COR-L47 (cell line): ENCODE results near the gene DUSP15.
"Not testable (repeated sequence)": the region's sequence is repeated elsewhere in the genome, so short reads cannot be mapped to it uniquely, and the experiment has no call there.

ENCODE experiments used
- DNase-seq: peaks from one replicate; lab custom pipeline; 2025; lab: John Stamatoyannopoulos, UW

DUSP15 gene

DNA sequence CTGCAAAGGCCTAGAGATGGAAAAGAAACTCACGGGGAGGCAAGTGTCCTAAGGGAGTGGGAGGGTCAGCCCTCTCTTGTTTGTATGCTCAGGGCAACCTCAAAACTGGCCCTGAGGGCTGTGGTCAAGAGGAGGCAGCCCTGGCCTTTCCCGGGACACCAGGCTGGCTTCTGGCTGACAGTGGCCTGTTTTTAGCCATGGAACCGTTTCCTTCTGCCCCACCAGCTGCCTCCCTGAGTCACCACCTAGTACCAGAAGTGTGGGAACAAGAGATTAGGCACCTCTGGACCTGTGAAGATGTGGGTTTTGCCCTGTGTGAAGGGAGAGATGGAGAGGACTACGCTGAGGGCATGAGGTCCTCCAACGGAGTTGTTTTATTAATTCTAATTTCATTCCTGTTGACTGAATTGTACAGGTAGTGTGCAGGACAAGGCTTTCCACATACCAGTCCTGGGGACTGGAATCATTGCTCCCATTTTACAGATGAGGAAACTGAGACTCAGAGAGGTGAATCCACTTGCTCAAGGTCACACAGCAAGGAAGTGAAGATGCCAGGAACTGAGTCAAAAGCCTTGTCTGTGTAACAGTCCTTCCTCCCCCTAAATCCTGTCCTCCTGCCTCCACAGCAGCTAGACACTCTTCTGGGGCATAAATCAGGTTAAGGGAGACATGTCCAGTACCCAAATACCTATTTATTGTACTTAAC, 30.4 kb downstream of the DUSP15 start:
- no peak for DNase-seq

GRCh38 chr20:31838646-31839292, 31.6 kb downstream of the DUSP15 start:
- no peak for DNase-seq

DNA sequence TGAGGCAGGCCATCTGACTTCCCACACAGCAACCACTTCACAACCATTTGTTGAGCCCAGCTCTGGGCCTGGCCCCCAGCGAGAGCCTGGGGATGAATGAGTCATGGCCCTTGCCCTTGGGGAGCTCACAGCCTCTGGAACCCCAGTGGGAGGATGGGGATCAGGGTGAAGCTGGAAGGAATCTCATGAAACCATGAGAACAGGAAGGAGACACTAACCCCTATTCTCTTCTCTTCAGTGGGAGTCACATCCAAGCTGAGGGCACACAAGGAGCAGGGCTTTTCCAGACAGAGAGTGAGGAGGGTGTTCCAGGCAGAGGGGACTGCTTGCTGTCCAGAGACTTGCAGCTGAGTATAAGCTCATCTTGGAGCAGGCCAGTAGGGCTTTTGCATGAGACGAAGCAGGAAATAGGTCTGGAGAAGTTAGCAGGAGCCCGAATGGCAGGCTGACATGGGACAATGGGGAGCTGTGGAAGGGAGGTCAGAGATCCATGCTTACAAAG, 32.4 kb downstream of the DUSP15 start:
- DNase-seq, result no peak

GRCh38 chr20:31836853-31837608, 33.3 kb downstream of the DUSP15 start:
- DNase-seq, result no peak

DNA sequence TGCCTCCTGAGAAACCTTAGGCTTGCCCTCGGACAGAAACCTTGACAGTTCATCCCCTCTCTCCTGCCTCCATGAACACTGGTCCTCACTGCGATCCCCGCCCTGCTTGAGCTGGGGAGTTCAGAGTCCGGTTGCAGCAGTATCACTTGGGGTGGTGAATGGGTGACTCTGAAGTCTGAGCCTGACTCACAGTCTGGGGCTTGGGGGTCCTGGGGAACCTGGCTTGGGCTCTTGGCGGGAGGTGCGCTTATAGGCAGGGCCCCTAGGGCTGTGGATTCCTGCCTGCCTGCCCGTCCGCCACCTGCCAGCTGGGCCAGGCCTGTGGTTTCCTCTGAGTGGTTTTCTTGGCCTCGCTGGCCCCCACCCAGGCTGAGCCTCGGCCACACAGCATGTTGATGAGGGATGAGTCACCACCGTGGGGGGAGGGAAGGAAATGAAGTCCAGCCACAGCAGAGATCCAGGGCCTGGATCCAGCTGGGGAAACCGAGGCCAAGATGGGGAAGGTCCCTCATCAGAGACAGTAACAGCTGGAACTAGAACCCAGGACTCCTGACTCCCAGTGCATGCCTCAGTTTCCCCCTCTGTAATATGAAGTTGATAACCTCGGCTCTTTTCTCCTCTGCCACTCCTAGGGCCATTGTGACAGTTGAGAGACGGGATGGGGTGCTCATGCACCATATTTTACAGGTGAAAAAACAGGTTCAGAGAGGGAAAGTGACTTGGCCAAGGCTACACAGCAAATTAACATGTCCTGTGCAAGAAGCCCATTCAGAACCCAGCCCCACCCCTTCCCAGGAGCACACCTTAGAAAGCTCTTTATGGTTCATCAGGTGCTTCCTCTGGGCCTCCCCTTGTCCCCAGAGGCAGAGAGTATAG, 34.1 kb downstream of the DUSP15 start:
- no peak for DNase-seq

GRCh38 chr20:31835554-31835953, 34.8 kb downstream of the DUSP15 start:
- no peak for DNase-seq

DNA sequence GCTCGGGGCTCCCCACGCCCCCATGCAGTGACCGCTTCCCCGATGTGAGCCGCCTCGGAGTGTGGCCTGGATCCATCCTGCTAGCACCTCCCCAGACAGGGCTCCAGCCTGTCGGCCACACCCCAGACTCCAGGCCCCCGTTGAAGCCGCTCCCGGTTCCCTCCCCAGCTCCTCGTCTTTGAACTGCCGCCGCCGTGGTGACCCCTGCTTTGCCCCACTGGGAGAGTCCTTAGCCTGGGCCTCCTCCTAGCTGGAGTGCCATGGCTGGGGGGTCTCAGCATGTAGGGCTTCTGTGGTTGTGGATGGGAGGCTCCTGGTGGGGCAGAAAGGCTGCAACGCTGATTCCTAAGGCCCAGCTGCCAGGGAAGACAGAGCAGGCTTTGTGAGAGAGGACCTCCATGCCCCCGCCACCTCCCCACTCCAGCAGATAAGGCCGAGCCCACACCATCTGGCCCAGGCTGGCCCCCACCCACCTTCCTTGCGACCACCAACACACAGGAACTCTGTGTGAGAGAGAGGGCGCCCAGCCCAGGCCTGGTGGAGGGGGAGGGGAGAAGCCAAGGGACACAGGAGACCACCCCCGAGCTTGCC, 36.3 kb downstream of the DUSP15 start:
- no peak for DNase-seq

- DNase-seq, result peak; percentile 4
Observed at GRCh38 chr20:31833130-31833930, 37.0 kb downstream of the DUSP15 start.

- no peak for DNase-seq
Observed at GRCh38 chr20:31831771-31832306, 38.5 kb downstream of the DUSP15 start.

GRCh38 chr20:31831211-31831610, 39.1 kb downstream of the DUSP15 start:
- DNase-seq, result no peak

DNA sequence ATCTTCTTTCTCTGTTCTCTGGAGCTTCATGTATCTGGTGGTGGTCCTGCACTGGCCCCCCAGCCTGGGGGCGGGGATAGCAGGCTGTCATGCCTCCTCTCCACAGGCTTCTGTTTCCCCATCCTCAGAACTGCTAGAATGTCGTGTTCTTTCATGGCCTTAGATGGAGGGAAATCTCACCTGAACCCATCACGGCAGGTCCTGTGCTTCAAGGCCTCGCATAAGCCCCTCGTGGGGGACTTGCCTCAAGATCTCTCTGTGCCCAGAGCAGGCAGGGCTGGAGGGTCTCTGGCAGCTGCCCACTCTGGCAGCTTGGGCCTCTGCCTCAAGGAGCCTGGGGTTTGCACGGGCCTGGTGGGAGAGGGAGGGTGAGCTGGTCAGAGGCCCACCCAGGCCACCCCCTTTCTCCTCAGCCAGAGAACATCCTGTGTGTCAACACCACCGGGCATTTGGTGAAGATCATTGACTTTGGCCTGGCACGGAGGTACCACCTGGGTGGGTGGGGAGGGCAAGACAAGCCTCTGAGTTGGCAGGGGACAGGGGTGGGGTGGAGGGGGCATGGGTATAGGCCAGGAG, 39.8 kb downstream of the DUSP15 start:
- DNase-seq, result no peak

GRCh38 chr20:31829731-31830130, 40.6 kb downstream of the DUSP15 start:
- DNase-seq, result no peak

- not testable (repeated sequence) for DNase-seq
Observed at GRCh38 chr20:31828016-31828415, 42.3 kb downstream of the DUSP15 start.

GRCh38 chr20:31827059-31827458, 43.3 kb downstream of the DUSP15 start:
- no peak for DNase-seq

DNA sequence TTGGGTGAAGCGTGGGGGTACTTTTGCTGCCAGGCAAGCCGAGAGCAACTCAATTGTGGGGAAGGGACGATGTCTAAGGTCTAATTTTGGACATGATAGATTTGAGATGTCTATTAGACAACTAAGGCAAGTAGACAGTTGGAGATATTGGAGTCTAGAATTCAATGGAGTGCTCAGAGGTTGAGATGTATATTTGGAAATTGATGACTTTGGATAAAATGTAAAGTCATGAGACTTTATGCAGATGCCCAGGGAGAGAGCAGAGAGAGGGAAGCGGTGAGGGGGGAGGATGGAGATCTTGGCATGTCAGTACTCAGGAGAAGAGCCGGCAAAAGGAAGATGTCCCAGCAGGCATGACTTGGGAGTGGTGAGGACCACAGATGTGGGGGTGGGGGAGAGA, 44.3 kb downstream of the DUSP15 start:
- no peak for DNase-seq

DNA sequence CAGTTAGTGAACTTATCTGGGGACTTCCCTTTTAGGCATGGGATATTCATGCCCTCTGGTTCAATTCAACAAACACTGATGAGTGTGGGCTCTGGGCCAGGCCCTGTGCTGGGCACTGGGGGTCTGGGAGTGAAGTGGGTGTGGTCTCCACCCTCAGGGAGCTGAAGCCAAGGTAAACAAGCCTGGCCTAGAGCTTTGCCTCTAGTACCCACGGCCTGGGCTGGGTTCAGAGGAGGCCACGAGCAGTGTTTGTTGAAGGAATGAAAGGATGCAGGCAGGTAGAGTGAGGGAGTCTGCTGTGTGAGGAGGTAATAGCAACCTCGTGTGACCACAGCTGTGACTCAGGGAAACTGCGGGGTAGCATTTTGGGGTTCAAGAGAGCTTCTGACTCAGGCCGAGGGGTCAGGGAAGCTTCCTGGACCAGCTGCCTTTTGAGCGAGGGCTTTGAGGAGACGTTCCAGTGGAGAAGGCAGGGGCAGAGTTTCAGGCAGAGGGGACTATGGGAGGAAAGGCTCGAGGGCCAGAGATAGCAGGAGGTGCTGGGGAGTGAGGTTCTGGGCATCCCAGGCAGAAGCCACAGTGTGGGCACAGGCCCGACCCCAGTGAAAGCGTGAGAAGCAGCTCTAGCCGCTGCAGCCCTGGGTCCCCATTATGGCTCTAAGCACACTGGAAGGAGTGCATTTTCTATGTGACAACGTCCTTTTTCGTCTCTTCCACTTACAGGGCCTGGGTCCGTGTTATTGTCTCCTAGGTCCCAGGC, 45.6 kb downstream of the DUSP15 start:
- no peak for DNase-seq

GRCh38 chr20:31824125-31824485, 46.2 kb downstream of the DUSP15 start:
- no peak for DNase-seq

DNA sequence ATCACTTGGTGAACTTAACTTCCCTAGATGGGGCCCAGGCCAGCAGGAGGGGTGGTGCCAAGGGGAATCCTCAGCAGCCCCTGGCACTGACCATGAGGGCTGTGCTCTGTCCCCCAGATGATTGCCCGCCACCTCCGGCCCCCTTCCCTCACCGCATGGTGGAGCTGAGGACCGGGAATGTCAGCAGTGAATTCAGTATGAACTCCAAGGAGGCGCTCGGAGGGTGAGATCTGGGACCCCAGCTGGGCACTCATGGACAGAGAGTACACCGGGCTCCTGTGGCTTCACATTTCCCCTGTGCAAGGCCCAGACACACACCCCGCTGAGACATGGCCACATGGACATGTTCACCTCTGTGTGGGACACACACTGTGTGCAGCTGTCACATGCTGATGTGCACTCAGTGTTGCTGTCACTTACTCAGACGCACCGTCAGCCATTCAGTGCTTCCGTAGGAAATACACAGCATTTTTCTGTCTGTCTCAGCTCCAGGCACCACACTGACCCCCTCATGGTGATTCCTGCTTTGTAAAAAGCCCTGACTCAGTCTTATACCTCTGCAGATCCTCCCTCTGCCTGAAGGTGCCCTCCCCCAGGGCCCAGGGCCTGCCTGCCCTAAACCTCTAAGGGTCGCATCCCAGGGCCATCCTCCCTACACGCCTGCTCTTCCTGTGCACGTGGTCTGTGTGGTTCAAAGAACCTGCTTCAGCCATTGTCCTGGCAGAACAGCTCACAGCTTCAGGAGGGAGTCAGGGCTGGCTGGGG, 46.8 kb downstream of the DUSP15 start:
- DNase-seq, result no peak
